Adrenal gland (tissue), 5 donors: ENCODE measurements around the gene EEF1AKMT1.

Experiments used
- CTCF ChIP-seq, 6 experiments: fragments of 450-650 bp in 4 of 6; fragments of 200-600 bp in 2 of 6; sonication (generic) in 1 of 6; IDR thresholded peaks; 1 replicate in 5 of 6; 2 replicates in 1 of 6; pipeline versions ENCODE4 v1.5.1 to v1.8.0; 2016 to 2021; ENCODE audit warnings: antibody characterized with exemption in 6 of 6, mild to moderate bottlenecking in 2 of 6, moderate library complexity in 1 of 6
- POLR2A ChIP-seq, 2 donors: fragments of 450-650 bp; IDR thresholded peaks; one replicate each; pipeline ENCODE4 v1.6.1; 2017; ENCODE audit warnings: antibody characterized with exemption in 2 of 2, mild to moderate bottlenecking in 2 of 2, moderate library complexity in 1 of 2
- donor health status: DM: no; HTN: no; CAD: no.

GRCh38 chr13:20740021-20740420 lies 33.7 kb downstream of the EEF1AKMT1 start:
- TF ChIP-seq CTCF (IDR thresholded peaks at IDR 0.05) = no peak
- TF ChIP-seq POLR2A (IDR thresholded peaks at IDR 0.05) = no peak
